Neural cell (in vitro differentiated cells): ENCODE measurements around the gene C1QB. TPM values are rescaled to one million over a fixed set of nuclear protein-coding genes. Genes with fewer than 3 reads are reported as not detected.

Experiments
- H2AFZ ChIP-seq: fragments of 200-600, 300-800 bp; sonication (generic), shearing (Covaris generic); 2 replicates; pipeline ENCODE4 v1.6.0; 2014; ENCODE audit warnings: low read depth, mild to moderate bottlenecking, antibody characterized with exemption, low read length, moderate library complexity
- H3F3A ChIP-seq: fragments of 200-600 bp; shearing (Covaris generic); 2 replicates; pipeline ENCODE4 v1.6.1; 2016; ENCODE audit warnings: mild to moderate bottlenecking, moderate library complexity, mixed read lengths, antibody characterized with exemption, low read length; ENCODE audit not compliant: insufficient read depth, poor library complexity, severe bottlenecking
- H3K27ac ChIP-seq: fragments of 200-600, 300-800 bp; sonication (generic), shearing (Covaris generic); 2 replicates; pipeline ENCODE4 v1.5.1; 2014; ENCODE audit warnings: mild to moderate bottlenecking, low read length, moderate library complexity
- H3K27me3 ChIP-seq: fragments of 300-800, 200-600 bp; sonication (generic), shearing (Covaris generic); 2 replicates; pipeline ENCODE4 v1.6.0; 2014; ENCODE audit warnings: mild to moderate bottlenecking, low read depth, low read length, moderate library complexity; ENCODE audit not compliant: insufficient read depth
- H3K36me3 ChIP-seq: fragments of 300-800, 200-600 bp; sonication (generic), shearing (Covaris generic); 2 replicates; pipeline ENCODE4 v1.5.1; 2014; ENCODE audit warnings: mild to moderate bottlenecking, antibody characterized with exemption, low read length, moderate library complexity; ENCODE audit not compliant: insufficient read depth
- H3K4me2 ChIP-seq: fragments of 300-800, 200-600 bp; sonication (generic), shearing (Covaris generic); 2 replicates; pipeline ENCODE4 v1.6.0; 2014; ENCODE audit warnings: mild to moderate bottlenecking, low read length
- H3K4me3 ChIP-seq: fragments of 300-800, 200-600 bp; sonication (generic), shearing (Covaris generic); 2 replicates; pipeline ENCODE4 v1.5.1; 2014; ENCODE audit warnings: mild to moderate bottlenecking, low read length, moderate library complexity
- H3K79me2 ChIP-seq: fragments of 200-600 bp; shearing (Covaris generic); replicated peaks from 2 replicates; pipeline ENCODE4 v1.6.0; 2014; ENCODE audit warnings: mild to moderate bottlenecking, low read length, moderate library complexity; ENCODE audit not compliant: insufficient read depth
- H3K9ac ChIP-seq: fragments of 300-800, 200-600 bp; sonication (generic), shearing (Covaris generic); 2 replicates; pipeline ENCODE4 v1.6.1; 2016; ENCODE audit warnings: mild to moderate bottlenecking, low read length, mixed read lengths
- H3K9me2 ChIP-seq: fragments of 200-600 bp; shearing (Covaris generic); 2 replicates; pipeline ENCODE4 v1.6.1; 2016; ENCODE audit warnings: mild to moderate bottlenecking, low read length, mixed read lengths; ENCODE audit not compliant: insufficient read depth
- H3K9me3 ChIP-seq: fragments of 200-600, 300-800 bp; sonication (generic), shearing (Covaris generic); 2 replicates; pipeline ENCODE4 v1.6.1; 2016; ENCODE audit warnings: mild to moderate bottlenecking, mixed run types, low read length, moderate library complexity, mixed read lengths
- H4K20me1 ChIP-seq: fragments of 200-600 bp; shearing (Covaris generic); 2 replicates; pipeline ENCODE4 v1.6.1; 2016; ENCODE audit warnings: mild to moderate bottlenecking, mixed run types; ENCODE audit not compliant: insufficient read depth
- EP300 ChIP-seq: fragments of 450-650 bp; conservative IDR thresholded peaks from 2 replicates; pipeline ENCODE4 v1.6.1; 2014; ENCODE audit warnings: antibody characterized with exemption, mild to moderate bottlenecking, moderate library complexity; ENCODE audit not compliant: poor library complexity, severe bottlenecking
- EZH2 ChIP-seq: fragments of 200-600, 300-800 bp; shearing (Covaris generic), sonication (generic); IDR thresholded peaks from 2 replicates; pipeline ENCODE4 v1.6.1; 2014; ENCODE audit warnings: antibody characterized with exemption, low read length, borderline replicate concordance, mild to moderate bottlenecking; ENCODE audit not compliant: insufficient read depth, poor library complexity, severe bottlenecking
- MXI1 ChIP-seq: fragments of 450-650 bp; conservative IDR thresholded peaks from 2 replicates; pipeline ENCODE4 v1.6.1; 2014; ENCODE audit warnings: antibody characterized with exemption, mild to moderate bottlenecking; ENCODE audit not compliant: poor library complexity, severe bottlenecking
- POLR2AphosphoS5 ChIP-seq: IDR thresholded peaks from 2 replicates; pipeline ENCODE4 v1.6.1; 2012
- RAD21 ChIP-seq: fragments of 450-650 bp; conservative IDR thresholded peaks from 2 replicates; pipeline ENCODE4 v1.6.1; 2014; ENCODE audit warnings: antibody characterized with exemption, mild to moderate bottlenecking, moderate library complexity
- REST ChIP-seq: IDR thresholded peaks from 2 replicates; pipeline ENCODE4 v1.6.1; 2012; ENCODE audit warnings: borderline replicate concordance
- SMC3 ChIP-seq: fragments of 450-650 bp; conservative IDR thresholded peaks from 2 replicates; pipeline ENCODE4 v1.6.1; 2014; ENCODE audit warnings: antibody characterized with exemption, mild to moderate bottlenecking, moderate library complexity; ENCODE audit not compliant: poor library complexity
- TAF1 ChIP-seq: IDR thresholded peaks from 2 replicates; pipeline ENCODE4 v1.6.1; 2012; ENCODE audit warnings: low read depth
- polyA plus RNA-seq: library from polyadenylated mRNA; depleted of rRNA; stranded (reverse); fragments of >200 nt; gene quantifications from 2 replicates; pipeline ENCODE4 v1.2.3, GENCODE V29; 2014
- TF ChIP-seq, protein P1 (sequence below): fragments of 450-650 bp; IDR thresholded peaks from 2 replicates; pipeline ENCODE4 v1.5.1; 2014; ENCODE audit warnings: antibody characterized with exemption, mild to moderate bottlenecking, moderate library complexity; ENCODE audit not compliant: poor library complexity, severe bottlenecking

The C1QB gene
- polyA plus RNA-seq, 1 donor from 2014 or later: not detected

- H3K4me2 ChIP-seq: no peak overlapping the region
- H2AFZ ChIP-seq: no peak overlapping the region
- no peaks in the 10 kb centered on the region for H3K79me2 ChIP-seq
- H3F3A ChIP-seq: no peaks in the 10 kb centered on the region
- no peaks in the 10 kb centered on the region for H4K20me1 ChIP-seq
- H3K9ac ChIP-seq: no peak overlapping the region
- no peaks in the 10 kb centered on the region for H3K27me3 ChIP-seq
- TF ChIP-seq POLR2AphosphoS5 (no peak), TAF1 (no peak), MXI1 (no peak), REST (no peak), SMC3 (no peak), EP300 (no peak)
- no peaks in the 10 kb centered on the region for H3K9me3 ChIP-seq
- H3K4me3 ChIP-seq: no peak overlapping the region
- H3K9me2 ChIP-seq: no peaks in the 10 kb centered on the region
- no peaks in the 10 kb centered on the region for H3K36me3 ChIP-seq
- no peak overlapping the region for H3K27ac ChIP-seq
Measured at GRCh38 chr1:22651941-22652856, 837 bp upstream of the C1QB start.

- Histone ChIP-seq H3K9me2 (no peaks in the 10 kb centered on the region), H3K36me3 (no peaks in the 10 kb centered on the region), H3K27ac (no peak overlapping the region), H3K4me3 (no peak overlapping the region), H4K20me1 (no peaks in the 10 kb centered on the region), H3K4me2 (no peak overlapping the region), H3K27me3 (no peaks in the 10 kb centered on the region), H2AFZ (no peak overlapping the region), H3K79me2 (no peaks in the 10 kb centered on the region), H3K9ac (no peak overlapping the region), H3K9me3 (no peaks in the 10 kb centered on the region), H3F3A (no peaks in the 10 kb centered on the region)
- TF ChIP-seq EZH2 (no peak), SMC3 (no peak), REST (no peak), TAF1 (no peak), RAD21 (no peak), MXI1 (no peak), EP300 (no peak)
- TF ChIP-seq, protein P1, sequence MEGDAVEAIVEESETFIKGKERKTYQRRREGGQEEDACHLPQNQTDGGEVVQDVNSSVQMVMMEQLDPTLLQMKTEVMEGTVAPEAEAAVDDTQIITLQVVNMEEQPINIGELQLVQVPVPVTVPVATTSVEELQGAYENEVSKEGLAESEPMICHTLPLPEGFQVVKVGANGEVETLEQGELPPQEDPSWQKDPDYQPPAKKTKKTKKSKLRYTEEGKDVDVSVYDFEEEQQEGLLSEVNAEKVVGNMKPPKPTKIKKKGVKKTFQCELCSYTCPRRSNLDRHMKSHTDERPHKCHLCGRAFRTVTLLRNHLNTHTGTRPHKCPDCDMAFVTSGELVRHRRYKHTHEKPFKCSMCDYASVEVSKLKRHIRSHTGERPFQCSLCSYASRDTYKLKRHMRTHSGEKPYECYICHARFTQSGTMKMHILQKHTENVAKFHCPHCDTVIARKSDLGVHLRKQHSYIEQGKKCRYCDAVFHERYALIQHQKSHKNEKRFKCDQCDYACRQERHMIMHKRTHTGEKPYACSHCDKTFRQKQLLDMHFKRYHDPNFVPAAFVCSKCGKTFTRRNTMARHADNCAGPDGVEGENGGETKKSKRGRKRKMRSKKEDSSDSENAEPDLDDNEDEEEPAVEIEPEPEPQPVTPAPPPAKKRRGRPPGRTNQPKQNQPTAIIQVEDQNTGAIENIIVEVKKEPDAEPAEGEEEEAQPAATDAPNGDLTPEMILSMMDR: no peak
Measured at GRCh38 chr1:22654692-22655091, 1.7 kb downstream of the C1QB start.
